ENCODE results near the gene TXK. TPM values are rescaled to one million over a fixed set of nuclear protein-coding genes. Genes with fewer than 3 reads are reported as not detected.

The TXK gene
- total RNA-seq, 1 experiment from 2014 or later: 0.39 TPM

- H3K36me3 Mint-ChIP-seq (ENCODE audit: insufficient read depth in 1 of 3, low read depth in 3 of 3): peaks cover 0 to 2% (median 1%) of the 10 kb centered on the region in 3 experiments; a peak in 2 of 7 replicates
- no peak overlapping the region for H4K8ac ChIP-seq (replicated peaks; ENCODE audit: insufficient read length, low read depth, low read length)
- WGBS (ENCODE audit: extremely low coverage, insufficient read length, low lambda C conversion rate): no CpG with 5 or more reads among the region's 8 CpGs
- peaks cover 3 to 7% of the 10 kb centered on the region in 2 experiments; a peak in 3 of 4 replicates for H3K4me1 Mint-ChIP-seq
- H2BK120ac ChIP-seq (ENCODE audit: low read depth, low read length, poor library complexity, severe bottlenecking): no peak overlapping the region
- H3K79me2 ChIP-seq (ENCODE audit: insufficient read depth, low read length): no peaks in the 10 kb centered on the region
- no peak overlapping the region for H4K5ac ChIP-seq (ENCODE audit: insufficient read length, low read depth, low read length)
- H2BK20ac ChIP-seq (ENCODE audit: low read depth, low read length, poor library complexity, severe bottlenecking): no peak overlapping the region
- no peak overlapping the region for H3K18ac ChIP-seq (ENCODE audit: insufficient read length, low read depth, low read length)
- H2BK5ac ChIP-seq (ENCODE audit: insufficient read length, low read length): no peak overlapping the region
- H3K4ac ChIP-seq (ENCODE audit: low read depth, low read length): no peak overlapping the region
- no peaks in the 10 kb centered on the region for H3K9me3 ChIP-seq (ENCODE audit: control insufficient read depth, low read depth, low read length)
- H3T11ph ChIP-seq (ENCODE audit: low read length): no peak overlapping the region
- TF ChIP-seq CTCF (conservative IDR thresholded peaks at IDR 0.05): no peak
- H2BK15ac ChIP-seq (ENCODE audit: low read depth, low read length): no peak overlapping the region
- no peak overlapping the region for H2BK12ac ChIP-seq (ENCODE audit: insufficient read length, low read depth, low read length)
- no peak overlapping the region; a peak in 1 of 5 replicates for H3K4me3 Mint-ChIP-seq
- peaks cover 0 to 2% of the 10 kb centered on the region in 2 experiments; a peak in 1 of 5 replicates for H3K9me3 Mint-ChIP-seq
- H3K27ac Mint-ChIP-seq: peak overlapping the region in 1 of 3 experiments; percentile 7; a peak in 2 of 7 replicates
- H2AFZ ChIP-seq (ENCODE audit: low read length): no peak overlapping the region
- H3K23me2 ChIP-seq (ENCODE audit: insufficient read length, low read depth, low read length, poor library complexity, severe bottlenecking): no peaks in the 10 kb centered on the region
- H3K56ac ChIP-seq (ENCODE audit: insufficient read length, low read depth, low read length): no peak overlapping the region
- no peak overlapping the region for H2AK5ac ChIP-seq (ENCODE audit: insufficient read length, low read length)
- H3K27me3 Mint-ChIP-seq (ENCODE audit: low read depth): peaks cover 2% of the 10 kb centered on the region; the same call in 1 of the 2 replicates
- H3K27me3 ChIP-seq (ENCODE audit: insufficient read depth, low read length): no peaks in the 10 kb centered on the region
- no peak overlapping the region for H3K9ac ChIP-seq (ENCODE audit: extremely low read depth, insufficient read length, low read length)
- H3K23ac ChIP-seq (ENCODE audit: insufficient read length, low read depth, low read length): no peak overlapping the region
- no peaks in the 10 kb centered on the region for H4K20me1 ChIP-seq (ENCODE audit: control insufficient read depth, insufficient read depth, insufficient read length)
- H3K79me1 ChIP-seq (ENCODE audit: insufficient read depth, low read depth, low read length, poor library complexity, severe bottlenecking): no peaks in the 10 kb centered on the region
- H3K14ac ChIP-seq (ENCODE audit: insufficient read depth, low read length): no peak overlapping the region
- H4K91ac ChIP-seq (ENCODE audit: insufficient read length, low read depth, low read length): no peak overlapping the region
- no peak overlapping the region for H3K27ac ChIP-seq (ENCODE audit: insufficient read length, low read depth, low read length)
- H3K4me1 ChIP-seq (ENCODE audit: insufficient read depth, low read length): no peaks in the 10 kb centered on the region
- DNase-seq: no peak
- H3K4me2 ChIP-seq (ENCODE audit: insufficient read depth, insufficient read length, low read length): no peak overlapping the region
These were observed 84.6 kb downstream of the TXK start for GRCh38 chr4:48049483-48049882.

Data from H9 (cell line).